H1 (cell line): ENCODE data around the gene MLPH. TPM values are rescaled to one million over a fixed set of nuclear protein-coding genes. Genes with fewer than 3 reads are reported as not detected.
A peak's percentile ranks its signal among the peaks of the same experiment; 100 is the strongest.

ENCODE experiments used
- CTCF ChIA-PET: fragments of 300-600 bp; sonication (Branson Sonifier 250); formaldehyde crosslinking; loops from one replicate; lab custom pipeline; 2021; ENCODE audit not compliant: partially characterized antibody; lab: Charles Lee
- POLR2A ChIA-PET: fragments of 300-600 bp; sonication (Branson Sonifier 250); formaldehyde crosslinking; loops from one replicate; lab custom pipeline; 2021; ENCODE audit warnings: inconsistent platforms; ENCODE audit not compliant: partially characterized antibody; lab: Charles Lee
- DNase-seq, 2 experiments: peaks; one replicate each; pipeline versions ENCODE4 v3.0.0 to v3.0.0-alpha.2; 2010 to 2022; ENCODE audit warnings: low spot score in 2 of 2, low read depth in 1 of 2, mixed read lengths in 1 of 2
- FAIRE-seq: peaks from 2 replicates; lab custom pipeline; 2011; peaks lifted over from hg19 to GRCh38; lab: Jason Lieb, UNC
- H2AFZ ChIP-seq: 2 replicates; pipeline ENCODE4 v1.8.1; 2012; ENCODE audit warnings: low read length, inconsistent platforms
- H2AK5ac ChIP-seq: 2 replicates; pipeline ENCODE4 v1.6.1; 2013; ENCODE audit warnings: low read depth, low read length
- H2BK120ac ChIP-seq: replicated peaks from 2 replicates; pipeline ENCODE3; 2013; ENCODE audit warnings: low read depth, low read length, inconsistent platforms
- H2BK12ac ChIP-seq: 2 replicates; pipeline ENCODE4 v1.6.1; 2013; ENCODE audit warnings: low read depth, low read length
- H2BK15ac ChIP-seq: 2 replicates; pipeline ENCODE4 v1.6.1; 2013; ENCODE audit warnings: low read length
- H2BK20ac ChIP-seq: 2 replicates; pipeline ENCODE4 v1.6.1; 2013; ENCODE audit warnings: low read length
- H2BK5ac ChIP-seq: 2 replicates; pipeline ENCODE4 v1.6.1; 2013; ENCODE audit warnings: low read depth, low read length
- H3K14ac ChIP-seq: 2 replicates; pipeline ENCODE4 v1.6.1; 2013; ENCODE audit warnings: inconsistent platforms; ENCODE audit not compliant: insufficient read length
- H3K18ac ChIP-seq: 2 replicates; pipeline ENCODE4 v1.6.1; 2013; ENCODE audit warnings: low read length; ENCODE audit errors: extremely low read depth
- H3K23ac ChIP-seq: 2 replicates; pipeline ENCODE4 v1.6.1; 2013; ENCODE audit warnings: inconsistent platforms; ENCODE audit not compliant: insufficient read length
- H3K23me2 ChIP-seq: 2 replicates; pipeline ENCODE4 v1.6.1; 2013; ENCODE audit warnings: low read depth, low read length
- H3K27ac ChIP-seq: 2 replicates; pipeline ENCODE4 v1.6.1; 2011; ENCODE audit warnings: low read depth, low read length, inconsistent platforms
- H3K27me3 ChIP-seq, 4 experiments: replicated peaks in 1 of 4; 1 replicate in 1 of 4; 2 replicates in 3 of 4; pipeline versions ENCODE4 v1.6.1 to v1.8.1; 2011 to 2013; ENCODE audit warnings: low read length in 3 of 4, mild to moderate bottlenecking in 3 of 4, inconsistent platforms in 2 of 4, mixed read lengths in 2 of 4, moderate library complexity in 1 of 4; ENCODE audit not compliant: control insufficient read depth in 3 of 4, insufficient read depth in 3 of 4; ENCODE audit errors: extremely low read depth in 1 of 4
- H3K36me3 ChIP-seq, 4 experiments: 2 replicates each; pipeline versions ENCODE4 v1.6.1 to v1.8.1; 2011 to 2013; ENCODE audit warnings: mild to moderate bottlenecking in 4 of 4, low read length in 3 of 4, moderate library complexity in 2 of 4, control low read depth in 1 of 4, inconsistent platforms in 1 of 4; ENCODE audit not compliant: insufficient read depth in 4 of 4, control insufficient read depth in 2 of 4
- H3K4ac ChIP-seq: replicated peaks from 2 replicates; pipeline ENCODE3; 2013; ENCODE audit warnings: low read length, low read depth, mixed read lengths, inconsistent platforms; ENCODE audit not compliant: insufficient read length
- H3K4me1 ChIP-seq, 4 experiments: replicated peaks in 1 of 4; 1 replicate in 1 of 4; 2 replicates in 3 of 4; pipeline versions ENCODE4 v1.6.1 to v1.8.1; 2011 to 2013; ENCODE audit warnings: low read length in 3 of 4, inconsistent platforms in 2 of 4, mixed read lengths in 1 of 4; ENCODE audit not compliant: insufficient read depth in 4 of 4, control insufficient read depth in 3 of 4
- H3K4me2 ChIP-seq, 2 experiments: 2 replicates each; pipeline versions ENCODE4 v1.6.1 to v1.8.1; 2011 to 2013; ENCODE audit warnings: low read depth in 2 of 2, low read length in 2 of 2, control low read depth in 1 of 2, inconsistent platforms in 1 of 2, mild to moderate bottlenecking in 1 of 2; ENCODE audit not compliant: insufficient read depth in 1 of 2
- H3K4me3 ChIP-seq, 4 experiments: fragments of 200-600, 300-600 bp in 1 of 4; sonication (generic), shearing (Covaris generic), sonication (Bioruptor Twin) in 1 of 4; 2 replicates each; pipeline versions ENCODE4 v1.5.1 to v1.8.1; 2011 to 2016; ENCODE audit warnings: low read length in 4 of 4, low read depth in 3 of 4, control low read depth in 2 of 4, inconsistent platforms in 2 of 4, mild to moderate bottlenecking in 2 of 4, mixed read lengths in 1 of 4, moderate library complexity in 1 of 4; ENCODE audit not compliant: insufficient read depth in 2 of 4; ENCODE audit errors: extremely low read depth in 1 of 4
- H3K56ac ChIP-seq: replicated peaks from 2 replicates; pipeline ENCODE3; 2013; ENCODE audit warnings: low read depth, mild to moderate bottlenecking, mixed read lengths, low read length, inconsistent platforms; ENCODE audit not compliant: insufficient read length
- H3K79me1 ChIP-seq: 2 replicates; pipeline ENCODE4 v1.6.1; 2013; ENCODE audit warnings: low read depth, low read length, control low read depth
- H3K79me2 ChIP-seq, 2 experiments: 2 replicates each; pipeline versions ENCODE4 v1.6.1 to v1.8.1; 2012 to 2013; ENCODE audit warnings: low read length in 2 of 2, mild to moderate bottlenecking in 2 of 2, inconsistent platforms in 1 of 2; ENCODE audit not compliant: insufficient read depth in 2 of 2, control insufficient read depth in 1 of 2
- H3K9ac ChIP-seq, 4 experiments: replicated peaks in 1 of 4; 1 replicate in 1 of 4; 2 replicates in 3 of 4; pipeline versions ENCODE4 v1.6.1 to v1.8.1; 2011 to 2013; ENCODE audit warnings: low read depth in 3 of 4, low read length in 3 of 4, control low read depth in 2 of 4, mild to moderate bottlenecking in 2 of 4, moderate library complexity in 2 of 4, inconsistent platforms in 1 of 4; ENCODE audit errors: extremely low read depth in 1 of 4
- H3K9me3 ChIP-seq, 2 experiments: 2 replicates each; pipeline versions ENCODE4 v1.6.1 to v1.8.1; 2012 to 2013; ENCODE audit warnings: mild to moderate bottlenecking in 2 of 2, moderate library complexity in 2 of 2, control low read depth in 1 of 2, inconsistent platforms in 1 of 2, low read depth in 1 of 2, low read length in 1 of 2, mixed read lengths in 1 of 2; ENCODE audit not compliant: insufficient read depth in 2 of 2
- H4K20me1 ChIP-seq, 2 experiments: replicated peaks in 1 of 2; 2 replicates each; pipeline versions ENCODE3 to v1.8.1; 2011 to 2013; ENCODE audit warnings: inconsistent platforms in 2 of 2, low read length in 2 of 2, mild to moderate bottlenecking in 1 of 2; ENCODE audit not compliant: insufficient read depth in 2 of 2, control insufficient read depth in 1 of 2
- H4K5ac ChIP-seq: 2 replicates; pipeline ENCODE4 v1.6.1; 2013; ENCODE audit warnings: low read length, low read depth, mixed read lengths, inconsistent platforms; ENCODE audit not compliant: insufficient read length
- H4K8ac ChIP-seq: 2 replicates; pipeline ENCODE4 v1.8.0; 2013; ENCODE audit warnings: mild to moderate bottlenecking, moderate library complexity, low read length, inconsistent platforms; ENCODE audit not compliant: insufficient read depth; ENCODE audit errors: extremely low read depth
- H4K91ac ChIP-seq: replicated peaks from 2 replicates; pipeline ENCODE3; 2013; ENCODE audit warnings: low read length, mixed read lengths, inconsistent platforms; ENCODE audit not compliant: insufficient read length
- BRCA1 ChIP-seq: IDR thresholded peaks from 2 replicates; pipeline ENCODE4 v1.6.1; 2012; ENCODE audit warnings: low read depth, low read length, improper control_type of control experiment
- CEBPB ChIP-seq: IDR thresholded peaks from 2 replicates; pipeline ENCODE4 v1.6.1; 2012; ENCODE audit warnings: low read depth, low read length
- CHD2 ChIP-seq: IDR thresholded peaks from 2 replicates; pipeline ENCODE4 v1.6.1; 2012; ENCODE audit warnings: low read length, improper control_type of control experiment
- HDAC2 ChIP-seq, 2 experiments: fragments of 300-600 bp in 1 of 2; sonication (generic) in 1 of 2; IDR thresholded peaks; 2 replicates each; pipeline ENCODE4 v1.6.1; 2011 to 2012; ENCODE audit warnings: low read depth in 2 of 2, low read length in 2 of 2, mild to moderate bottlenecking in 2 of 2, moderate library complexity in 2 of 2, borderline replicate concordance in 1 of 2, inconsistent platforms in 1 of 2
- HDAC6 ChIP-seq: IDR thresholded peaks from one replicate; pipeline ENCODE4 v1.7.1; 2012; ENCODE audit warnings: low read depth, mild to moderate bottlenecking, inconsistent platforms, low read length, moderate library complexity
- KDM1A ChIP-seq: fragments of 200-600, 300-600 bp; sonication (generic); IDR thresholded peaks from 2 replicates; pipeline ENCODE4 v1.7.1; 2016; ENCODE audit warnings: mild to moderate bottlenecking, low read length, borderline replicate concordance
- MAX ChIP-seq: IDR thresholded peaks from 2 replicates; pipeline ENCODE4 v1.6.1; 2012; ENCODE audit warnings: inconsistent platforms
- NANOG ChIP-seq: IDR thresholded peaks from 2 replicates; pipeline ENCODE4 v1.6.1; 2011; ENCODE audit warnings: low read length, low read depth, mild to moderate bottlenecking, inconsistent platforms; ENCODE audit not compliant: insufficient read depth, poor library complexity, severe bottlenecking
- SP1 ChIP-seq: IDR thresholded peaks from 2 replicates; pipeline ENCODE4 v1.6.1; 2011; ENCODE audit warnings: low read depth, low read length
- SP2 ChIP-seq: IDR thresholded peaks from 2 replicates; pipeline ENCODE4 v1.6.1; 2012; ENCODE audit warnings: mild to moderate bottlenecking, low read length, inconsistent platforms
- SRF ChIP-seq: IDR thresholded peaks from 2 replicates; pipeline ENCODE4 v1.6.1; 2011; ENCODE audit warnings: mild to moderate bottlenecking, low read depth, low read length, moderate library complexity
- TAF7 ChIP-seq: optimal IDR thresholded peaks from 2 replicates; pipeline ENCODE3; 2011; ENCODE audit warnings: low read depth, mild to moderate bottlenecking, inconsistent platforms, low read length, moderate library complexity, borderline replicate concordance
- WGBS, 2 experiments: shearing (Covaris generic) in 1 of 2; methylation state at CpG; one replicate each; pipeline versions ENCODE4 v1.1.6 to v1.1.7; 2013 to 2015; ENCODE audit warnings: low lambda C conversion rate in 2 of 2, mixed read lengths in 2 of 2, inconsistent platforms in 1 of 2, low coverage in 1 of 2, missing lambda C conversion rate in 1 of 2; ENCODE audit not compliant: insufficient replicate concordance in 2 of 2, insufficient coverage in 1 of 2, insufficient read length in 1 of 2; ENCODE audit errors: extremely low coverage in 1 of 2, missing lambda C conversion rate in 1 of 2; 5-methylcytosine and 5-hydroxymethylcytosine counted together
- polyA plus RNA-seq, 7 experiments: library from polyadenylated mRNA; depleted of rRNA in 3 of 7; stranded (reverse) in 5 of 7; unstranded in 2 of 7; fragments of >200 nt in 5 of 7; fragments of 200-250 nt in 2 of 7; gene quantifications; 1 replicate in 5 of 7; 2 replicates in 1 of 7; 4 replicates in 1 of 7; pipeline versions ENCODE4 v1.2.1 to v1.2.3, GENCODE V29; 2011 to 2013; ENCODE audit warnings: missing spikeins in 2 of 7, mixed read lengths in 2 of 7
- total RNA-seq: library from RNA; stranded (reverse); fragmentation: NEBNext Ultra II Directional; extraction: Animal tissue kit (Norgen Biotek cat#: 25700); gene quantifications from 2 replicates; pipeline ENCODE4 v1.2.1, GENCODE V29; 2021

MLPH gene
- total and polyA plus RNA-seq, 2 of the 8 experiments (the other 6 are each of a cell fraction or from before 2014, with no cell fraction given), result 12.7 to 17.0 TPM

GRCh38 chr2:237459226-237459625 is 27.8 kb upstream of the MLPH start:
- DNase-seq (no peak), FAIRE-seq (no peak)
- Histone ChIP-seq H3K27me3 (no peaks in the 10 kb centered on the region), H3K36me3 (no peaks in the 10 kb centered on the region), H2BK120ac (no peak overlapping the region), H3K23ac (no peak overlapping the region), H2AK5ac (no peak overlapping the region), H3K9ac (no peak overlapping the region), H4K8ac (no peak overlapping the region), H2BK5ac (no peak overlapping the region), H2AFZ (no peak overlapping the region), H3K79me1 (no peaks in the 10 kb centered on the region), H3K4me1 (no peaks in the 10 kb centered on the region), H3K56ac (no peak overlapping the region), H3K18ac (no peak overlapping the region), H2BK20ac (no peak overlapping the region), H3K4me2 (no peak overlapping the region), H2BK15ac (0 out of 2 replicates have a peak overlapping the region, but pooled peaks have one; percentile 14), H4K91ac (no peak overlapping the region), H3K9me3 (no peaks in the 10 kb centered on the region; a peak in 1 of 4 replicates), H2BK12ac (no peak overlapping the region), H3K23me2 (peaks cover 6% of the 10 kb centered on the region; the same call in 1 of the 2 replicates), H4K5ac (no peak overlapping the region), H3K27ac (no peak overlapping the region), H4K20me1 (no peaks in the 10 kb centered on the region), H3K4ac (no peak overlapping the region), H3K4me3 (no peak overlapping the region), H3K14ac (no peak overlapping the region), H3K79me2 (no peaks in the 10 kb centered on the region)
- ChIA-PET POLR2A (interaction anchor here (0.8 kb wide), 1 partner anchor 20 kb away, joined by 3 read pairs; no protein-coding TSS in a partner anchor), CTCF (interaction anchor here (0.6 to 3.5 kb wide), 6 partner anchors 10 to 297 kb away, joined by 3 to 13 read pairs (median 4); no protein-coding TSS in a partner anchor)
- TF ChIP-seq SP1, result no peak
- TF ChIP-seq BRCA1, result no peak
- TF ChIP-seq SRF, result no peak
- TF ChIP-seq HDAC2 (IDR thresholded peaks at IDR 0.05; ENCODE audit: borderline replicate concordance in 1 of 2, low read depth in 2 of 2, low read length in 2 of 2), result no peak
- TF ChIP-seq CHD2, result no peak
- TF ChIP-seq SP2, result no peak
- no peak for TF ChIP-seq MAX
- TF ChIP-seq HDAC6, result no peak
- TF ChIP-seq NANOG, result no peak
- TF ChIP-seq KDM1A, result no peak
- no peak for TF ChIP-seq CEBPB
- TF ChIP-seq TAF7, result no peak
- WGBS, 2 experiments, result 84% methylated on average over 4 of the region's 4 CpGs; no CpG with 5 or more reads in 1 of the 2 experiments
